Fibroblast of upper back skin (primary cell): Measurements from ENCODE around the gene EMSY.

ENCODE experiments used
- DNase-seq: peaks from one replicate; pipeline ENCODE4 v3.0.0-alpha.2; 2013

Gene EMSY

GRCh38 chr11:76600124-76600655, 155.4 kb downstream of the EMSY start:
- no peak for DNase-seq

DNA sequence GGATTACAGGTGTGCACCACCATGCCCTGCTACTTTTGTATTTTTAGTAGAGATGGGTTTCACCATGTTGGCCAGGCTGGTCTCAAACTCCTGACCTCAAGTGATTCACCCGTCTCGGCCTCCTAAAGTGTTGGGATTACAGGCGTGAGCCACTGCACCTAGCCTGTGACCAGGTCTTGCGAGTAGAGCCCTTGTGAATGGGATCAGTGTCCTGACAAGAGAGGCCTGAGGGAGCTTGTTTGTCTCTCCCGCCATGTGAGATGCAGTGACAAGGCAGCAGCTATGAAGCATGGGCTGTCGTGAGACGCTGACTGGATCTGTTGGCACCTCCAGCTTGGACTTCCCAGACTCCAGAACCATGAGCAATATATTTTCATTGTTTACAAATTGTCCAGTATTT, 156.5 kb downstream of the EMSY start:
- DNase-seq: no peak

DNA sequence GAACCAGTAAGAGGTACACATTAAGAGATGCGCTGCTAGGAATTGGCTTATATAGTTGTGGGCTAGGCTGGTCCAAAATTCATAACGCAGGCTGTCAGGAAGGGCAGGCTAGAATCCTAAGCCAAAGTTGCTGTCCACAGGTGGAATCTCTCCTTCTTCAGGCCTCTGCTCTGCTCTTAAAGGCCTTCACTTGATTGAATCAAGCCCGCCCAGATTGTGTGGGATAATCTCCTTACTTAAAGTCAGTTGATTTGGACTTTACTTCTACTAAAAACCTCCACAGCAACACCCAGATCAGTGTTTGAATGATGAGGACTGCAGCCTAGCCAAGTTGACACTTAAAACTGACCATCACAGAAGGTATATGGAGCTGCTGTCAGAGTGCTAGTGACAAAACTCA, 156.9 kb downstream of the EMSY start:
- DNase-seq: no peak

DNA sequence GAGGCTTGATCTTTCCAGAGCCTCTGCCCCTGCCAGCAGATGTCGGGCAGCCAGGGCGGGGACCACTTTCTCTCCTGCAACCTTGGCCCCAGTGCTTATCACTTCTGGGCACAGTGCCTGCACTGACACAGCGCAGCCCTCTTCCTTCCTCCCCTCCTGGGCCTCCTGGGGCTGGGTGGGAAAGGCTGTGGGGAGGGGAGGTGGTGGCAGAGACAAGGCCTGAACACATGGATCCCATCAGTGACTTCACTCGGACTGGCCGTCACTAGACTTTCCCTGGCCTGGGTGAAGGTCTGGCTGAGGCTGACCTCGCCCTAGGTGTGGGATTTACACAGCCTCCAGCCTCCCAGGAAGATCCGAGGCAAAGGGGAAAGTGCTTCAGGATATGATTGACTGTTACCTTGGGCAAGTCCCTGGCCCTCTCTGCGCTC, 157.6 kb downstream of the EMSY start:
- DNase-seq: peak; percentile 64
